GM19372 (cell line): ENCODE data around the gene TMC3.
"Not testable (repeated sequence)": the region's sequence is repeated elsewhere in the genome, so short reads cannot be mapped to it uniquely, and the experiment has no call there.

Experiments used
- ATAC-seq: cut with Tn5 transposase; IDR thresholded peaks from one replicate; pipeline ENCODE4 v1.9.1; 2021; ENCODE audit warnings: mild to moderate bottlenecking, low read depth, moderate library complexity; ENCODE audit not compliant: unreplicated experiment

Gene TMC3

GRCh38 chr15:81373775-81374395 is at the start of gene TMC3:
TSS of gene TMC3 (minus strand) at chr15:81374213. CDS start at chr15:81374077, 136 bp downstream.
- no peak for ATAC-seq

- ATAC-seq: no peak
These were observed 47.4 kb upstream of the TMC3 start for GRCh38 chr15:81421461-81421860.

GRCh38 chr15:81419332-81419943 is 45.4 kb upstream of the TMC3 start:
- no peak for ATAC-seq

- no peak for ATAC-seq
These were observed 44.9 kb upstream of the TMC3 start for GRCh38 chr15:81418891-81419290.

- ATAC-seq: no peak
These were observed 44.4 kb upstream of the TMC3 start for GRCh38 chr15:81418444-81418843.

GRCh38 chr15:81414274-81414968 is 40.4 kb upstream of the TMC3 start:
- not testable (repeated sequence) for ATAC-seq

- ATAC-seq: no peak
These were observed 39.8 kb upstream of the TMC3 start for GRCh38 chr15:81413851-81414250.

GRCh38 chr15:81411969-81412633 is 38.1 kb upstream of the TMC3 start:
- ATAC-seq: no peak

- ATAC-seq: no peak
These were observed 37.0 kb upstream of the TMC3 start for GRCh38 chr15:81411051-81411450.

GRCh38 chr15:81410318-81410753 is 36.3 kb upstream of the TMC3 start:
- no peak for ATAC-seq

- no peak for ATAC-seq
These were observed 33.7 kb upstream of the TMC3 start for GRCh38 chr15:81407718-81408117.

- no peak for ATAC-seq
These were observed 33.2 kb upstream of the TMC3 start for GRCh38 chr15:81407176-81407575.

GRCh38 chr15:81400640-81401236 is 26.7 kb upstream of the TMC3 start:
- no peak for ATAC-seq

- no peak for ATAC-seq
These were observed 25.0 kb upstream of the TMC3 start for GRCh38 chr15:81398910-81399551.

- ATAC-seq: no peak
These were observed 24.4 kb upstream of the TMC3 start for GRCh38 chr15:81398456-81398855.

- no peak for ATAC-seq
These were observed 20.6 kb upstream of the TMC3 start for GRCh38 chr15:81394603-81395002.

GRCh38 chr15:81391657-81392056 is 17.6 kb upstream of the TMC3 start:
- ATAC-seq: no peak

GRCh38 chr15:81388436-81388770 is 14.4 kb upstream of the TMC3 start:
- no peak for ATAC-seq

- no peak for ATAC-seq
These were observed 13.8 kb upstream of the TMC3 start for GRCh38 chr15:81387621-81388435.

GRCh38 chr15:81386947-81387346 is 12.9 kb upstream of the TMC3 start:
- ATAC-seq: no peak
